Mammary epithelial cell (primary cell): Measurements from ENCODE around the gene CD300LF.

Experiments used
- EZH2 ChIP-seq: IDR thresholded peaks from 2 replicates; pipeline ENCODE4 v1.6.1; 2012; ENCODE audit warnings: low read length, inconsistent platforms, borderline replicate concordance
- TF ChIP-seq, protein P1 (sequence below), 2 donors: IDR thresholded peaks in 1 of 2; conservative IDR thresholded peaks in 1 of 2; 2 replicates each; pipeline ENCODE4 v1.5.1; 2011 to 2012; ENCODE audit warnings: inconsistent platforms in 2 of 2, low read length in 2 of 2, mild to moderate bottlenecking in 2 of 2, control low read depth in 1 of 2, low read depth in 1 of 2; ENCODE audit not compliant: insufficient read depth in 1 of 2; ENCODE audit errors: extremely low read depth in 1 of 2

DNA sequence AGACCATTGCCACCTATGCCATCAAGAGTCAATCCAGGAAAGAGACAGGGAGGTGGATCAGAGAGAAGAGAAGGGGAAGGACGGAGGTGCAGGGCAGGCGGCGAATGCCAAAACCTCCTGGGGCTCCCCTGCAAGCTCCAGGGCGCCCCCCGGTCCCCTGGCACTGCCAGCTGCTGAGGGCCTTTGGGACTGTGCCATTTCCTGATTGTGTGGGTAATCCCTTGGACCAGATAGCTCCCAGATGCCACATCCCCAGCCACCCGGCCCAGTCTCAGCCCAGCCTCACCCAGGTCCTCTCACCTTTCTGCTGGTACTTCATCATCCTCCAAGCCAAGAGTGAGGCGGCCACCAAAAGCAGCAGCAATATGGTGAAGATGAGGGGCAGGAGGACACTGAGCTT lies 14.7 kb downstream of the CD300LF start:
- TF ChIP-seq, protein P1, sequence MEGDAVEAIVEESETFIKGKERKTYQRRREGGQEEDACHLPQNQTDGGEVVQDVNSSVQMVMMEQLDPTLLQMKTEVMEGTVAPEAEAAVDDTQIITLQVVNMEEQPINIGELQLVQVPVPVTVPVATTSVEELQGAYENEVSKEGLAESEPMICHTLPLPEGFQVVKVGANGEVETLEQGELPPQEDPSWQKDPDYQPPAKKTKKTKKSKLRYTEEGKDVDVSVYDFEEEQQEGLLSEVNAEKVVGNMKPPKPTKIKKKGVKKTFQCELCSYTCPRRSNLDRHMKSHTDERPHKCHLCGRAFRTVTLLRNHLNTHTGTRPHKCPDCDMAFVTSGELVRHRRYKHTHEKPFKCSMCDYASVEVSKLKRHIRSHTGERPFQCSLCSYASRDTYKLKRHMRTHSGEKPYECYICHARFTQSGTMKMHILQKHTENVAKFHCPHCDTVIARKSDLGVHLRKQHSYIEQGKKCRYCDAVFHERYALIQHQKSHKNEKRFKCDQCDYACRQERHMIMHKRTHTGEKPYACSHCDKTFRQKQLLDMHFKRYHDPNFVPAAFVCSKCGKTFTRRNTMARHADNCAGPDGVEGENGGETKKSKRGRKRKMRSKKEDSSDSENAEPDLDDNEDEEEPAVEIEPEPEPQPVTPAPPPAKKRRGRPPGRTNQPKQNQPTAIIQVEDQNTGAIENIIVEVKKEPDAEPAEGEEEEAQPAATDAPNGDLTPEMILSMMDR (conservative IDR thresholded peaks at IDR 0.05 in 1 of 2, IDR thresholded peaks at IDR 0.05 in 1 of 2; ENCODE audit: extremely low read depth in 1 of 2, insufficient read depth in 1 of 2, low read depth in 1 of 2, low read length in 2 of 2), result no peak
- no peak for TF ChIP-seq EZH2
